ENCODE measurements around the gene COPS9. TPM values are rescaled to one million over a fixed set of nuclear protein-coding genes. Genes with fewer than 3 reads are reported as not detected.

The COPS9 gene
- total and polyA plus RNA-seq, 2 experiments from 2014 or later = 91.7 to 629 TPM

GRCh38 chr2:240095556-240096523, 40.3 kb downstream of the COPS9 start (continued):
- no peak for TF ChIP-seq REST (IDR thresholded peaks at IDR 0.05; ENCODE audit: unreplicated experiment)

- H3K4me1 ChIP-seq (ENCODE audit: insufficient read depth) = no peaks in the 10 kb centered on the region
- no peaks in the 10 kb centered on the region for H3K36me3 ChIP-seq (ENCODE audit: insufficient read depth)
- 0 out of 2 replicates have a peak, but pooled peaks cover under 1% of the 10 kb centered on the region for H3K27me3 ChIP-seq (ENCODE audit: insufficient read depth)
- no peak overlapping the region for H3K4me3 ChIP-seq
- no peak for DNase-seq (ENCODE audit: low spot score)
- H4K20me1 ChIP-seq (replicated peaks; ENCODE audit: insufficient read depth) = no peaks in the 10 kb centered on the region
- Mint-ChIP-seq H3K27me3 (ENCODE audit: insufficient read depth, low read depth, poor library complexity) (peaks cover 4% of the 10 kb centered on the region), H3K36me3 (ENCODE audit: low read depth) (peaks cover 10% of the 10 kb centered on the region; the same call in 2 of the 3 replicates), H3K4me3 (no peak overlapping the region), H3K9me3 (peaks cover 34% of the 10 kb centered on the region), H3K27ac (no peak overlapping the region), H3K4me1 (peaks cover 5% of the 10 kb centered on the region; the same call in 1 of the 3 replicates)
- H3K9me2 ChIP-seq (ENCODE audit: insufficient read depth) = no peaks in the 10 kb centered on the region
- H2AFZ ChIP-seq = peak overlapping the region; percentile 82; the same call in 1 of the 2 replicates
- H3K27ac ChIP-seq (ENCODE audit: low read depth) = no peak overlapping the region
- peak; percentile 41 for ATAC-seq
- no peaks in the 10 kb centered on the region for H3F3A ChIP-seq (replicated peaks; ENCODE audit: low read depth)
- no peak overlapping the region for H3K4me2 ChIP-seq
- H3K79me2 ChIP-seq (replicated peaks; ENCODE audit: insufficient read depth) = no peaks in the 10 kb centered on the region
- TF ChIP-seq POLR2AphosphoS5 (IDR thresholded peaks at IDR 0.05; ENCODE audit: low read depth) (no peak), ZNF462 (CRISPR knock-in tag; IDR thresholded peaks at IDR 0.05) (no peak), EZH2phosphoT487 (IDR thresholded peaks at IDR 0.05; ENCODE audit: unreplicated experiment) (no peak), ETS1 (IDR thresholded peaks at IDR 0.05) (no peak), EZH2 (IDR thresholded peaks at IDR 0.05; ENCODE audit: low read depth, unreplicated experiment) (no peak), NANOG (IDR thresholded peaks at IDR 0.05; ENCODE audit: borderline replicate concordance) (no peak), REST (IDR thresholded peaks at IDR 0.05; ENCODE audit: unreplicated experiment) (no peak), ZNF114 (CRISPR knock-in tag; IDR thresholded peaks at IDR 0.05) (no peak)
Observed at GRCh38 chr2:240089306-240089705, 46.8 kb downstream of the COPS9 start.

Measured in GM23338 (cell line).